ENCODE data around the gene MID1.

The MID1 gene

GRCh38 chrX:10416424-10416823, 204.0 kb downstream of the MID1 start:
- no peak for DNase-seq

GRCh38 chrX:10415306-10416001, 204.9 kb downstream of the MID1 start:
- no peak for DNase-seq

- no peak for DNase-seq
These were observed 205.5 kb downstream of the MID1 start for GRCh38 chrX:10414862-10415261.

GRCh38 chrX:10414156-10414824, 206.1 kb downstream of the MID1 start:
- no peak for DNase-seq

DNA sequence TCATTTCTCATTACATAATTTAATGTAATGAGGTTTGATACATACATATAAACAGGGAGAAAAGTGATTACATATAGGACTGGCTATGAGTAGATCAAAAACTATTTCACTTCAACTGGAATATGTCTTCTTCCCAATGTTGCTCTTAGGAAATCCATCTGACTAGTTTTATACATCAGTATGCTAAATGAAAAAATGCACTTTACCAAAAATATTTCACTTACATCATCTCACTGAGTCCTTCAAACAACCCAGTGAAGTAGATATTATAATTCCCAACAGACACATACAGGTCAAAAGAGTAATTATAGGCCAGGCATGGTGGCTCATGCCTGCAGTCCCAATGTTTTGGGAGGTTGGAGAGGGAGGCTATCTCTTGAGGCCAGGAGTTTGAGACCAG, 215.9 kb downstream of the MID1 start:
- DNase-seq, result no peak

DNA sequence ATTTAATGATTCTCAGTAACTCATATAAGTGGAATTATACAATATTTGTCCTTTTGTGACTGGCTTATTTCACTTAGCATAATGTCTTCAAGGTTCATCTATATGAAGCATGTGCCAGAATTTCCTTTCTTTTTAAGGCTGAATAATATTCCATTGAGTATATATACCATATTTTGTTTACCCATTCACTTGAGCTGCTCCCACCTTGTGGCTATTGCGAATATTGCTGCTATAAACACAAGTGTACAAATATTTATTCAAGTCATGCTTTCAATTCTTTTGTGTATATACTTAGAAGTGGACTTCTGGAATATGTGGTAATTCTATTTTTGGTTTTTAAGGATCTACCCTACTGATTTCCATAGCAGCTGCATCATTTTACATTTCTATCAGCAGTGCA, 219.1 kb downstream of the MID1 start:
- peak; percentile 5 for DNase-seq

GRCh38 chrX:10399043-10399741, 221.2 kb downstream of the MID1 start:
- DNase-seq, result no peak

- DNase-seq, result no peak
These were observed 222.2 kb downstream of the MID1 start for GRCh38 chrX:10398215-10398614.

DNA sequence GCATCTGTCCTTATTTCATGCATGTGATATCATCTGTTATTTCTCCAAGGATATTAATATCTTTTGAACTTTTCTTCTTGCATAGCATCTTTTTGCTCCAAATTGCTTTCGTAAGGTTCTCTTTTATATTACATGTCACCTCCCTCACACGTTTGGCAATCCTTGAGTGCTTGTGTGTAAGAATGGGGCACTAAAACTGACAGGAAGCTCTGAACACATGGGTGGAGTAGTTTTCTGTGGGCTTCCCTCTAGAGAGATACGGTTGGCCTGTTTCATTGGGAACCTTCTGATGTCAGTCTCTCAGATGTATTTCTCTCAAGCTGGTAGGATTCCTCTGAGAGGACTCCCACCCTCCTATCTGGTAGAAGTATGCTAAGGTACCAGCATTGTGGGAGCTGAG, 223.0 kb downstream of the MID1 start:
- DNase-seq, result peak; percentile 37

- DNase-seq, result peak; percentile 38
These were observed 224.7 kb downstream of the MID1 start for GRCh38 chrX:10395643-10396042.

Measured in hematopoietic multipotent progenitor cell treated with erythropoietin and hydrocortisone succinate and interleukin-3 and kit ligand, for 6 days (in vitro differentiated cells).